Adrenal gland (tissue), 12 donors: ENCODE data around the gene DUSP16. TPM values are rescaled to one million over a fixed set of nuclear protein-coding genes. Genes with fewer than 3 reads are reported as not detected.

Experiments used
- DNase-seq, 7 donors: peaks; one replicate each; pipeline ENCODE4 v3.0.0-alpha.2; 2019 to 2020
- H3K27ac ChIP-seq, 5 donors: fragments of 200-600 bp; sonication (generic) in 4 of 5; 1 replicate in 3 of 5; 2 replicates in 2 of 5; pipeline versions ENCODE4 v1.5.1 to v1.8.0; 2016 to 2020; ENCODE audit warnings: mild to moderate bottlenecking in 1 of 5
- H3K27me3 ChIP-seq: fragments of 200-600 bp; 2 replicates; pipeline ENCODE4 v1.8.0; 2021
- H3K36me3 ChIP-seq, 2 donors: fragments of 200-600 bp; replicated peaks in 1 of 2; 1 replicate in 1 of 2; 2 replicates in 1 of 2; pipeline versions ENCODE4 v1.5.1 to v1.8.0; 2018 to 2022
- H3K4me1 ChIP-seq, 2 donors: fragments of 200-600 bp; replicated peaks in 1 of 2; 1 replicate in 1 of 2; 2 replicates in 1 of 2; pipeline versions ENCODE4 v1.5.1 to v1.8.0; 2018 to 2021
- H3K4me3 ChIP-seq, 4 donors: fragments of 200-600 bp; sonication (generic) in 3 of 4; one replicate each; pipeline ENCODE4 v1.5.1; 2016 to 2018
- H3K9me3 ChIP-seq, 3 donors: fragments of 200-600 bp; sonication (generic) in 1 of 3; replicated peaks in 1 of 3; 1 replicate in 2 of 3; 2 replicates in 1 of 3; pipeline versions ENCODE4 v1.5.1 to v1.8.0; 2016 to 2021
- CTCF ChIP-seq, 6 experiments: fragments of 450-650 bp in 4 of 6; fragments of 200-600 bp in 2 of 6; sonication (generic) in 1 of 6; IDR thresholded peaks; 1 replicate in 5 of 6; 2 replicates in 1 of 6; pipeline versions ENCODE4 v1.5.1 to v1.8.0; 2016 to 2021; ENCODE audit warnings: antibody characterized with exemption in 6 of 6, mild to moderate bottlenecking in 2 of 6, moderate library complexity in 1 of 6
- POLR2A ChIP-seq, 2 donors: fragments of 450-650 bp; IDR thresholded peaks; one replicate each; pipeline ENCODE4 v1.6.1; 2017; ENCODE audit warnings: antibody characterized with exemption in 2 of 2, mild to moderate bottlenecking in 2 of 2, moderate library complexity in 1 of 2
- WGBS, 4 donors: extraction: QIAGEN DNeasy Blood & Tissue Kit in 2 of 4; methylation state at CpG; one replicate each; pipeline versions ENCODE4 v1.1.5 to v1.1.7; 2013 to 2017; 5-methylcytosine and 5-hydroxymethylcytosine counted together
- intact Hi-C, 2 donors: fragments of 100-400 bp; cut with DNase I; formaldehyde crosslinking; loops; one replicate each; pipeline versions ENCODE4 v1.14.1 to v1.15.0; 2022 to 2023
- polyA plus RNA-seq, 3 donors: library from polyadenylated mRNA; stranded (reverse); fragments of 200-250 nt in 2 of 3; fragments of 350-450 nt in 1 of 3; fragmentation: Illumina TruSeq in 1 of 3; extraction: RNeasy Lipid Tissue Mini Kit (QIAGEN cat#74804) in 1 of 3; gene quantifications; one replicate each; pipeline ENCODE4 v1.2.3, GENCODE V29; 2013 to 2014
- total RNA-seq, 9 donors: library from RNA; depleted of rRNA in 4 of 9; stranded (reverse); fragments of >200 nt in 4 of 9; fragments of 120-200 nt in 1 of 9; fragmentation: NEBNext Ultra II Directional in 1 of 9; extraction: Animal tissue kit (Norgen Biotek cat#: 25700) in 1 of 9; gene quantifications; one replicate each; pipeline versions ENCODE4 v1.1.0 to v1.2.4, GENCODE V29; 2013 to 2023
- donor health status: healthy with polysubstance abuse.
- donor health status: Bipolar disorder and iron deficiency.
- donor health status: DM: yes; HTN: yes; CAD: no.
- donor health status: DM: no; HTN: no; CAD: no.
- donor health status: DM: no; HTN: no; CAD: no.
- donor health status: DM: yes; HTN: yes; CAD: no.

Gene DUSP16
- total and polyA plus RNA-seq, 12 donors, result 24.5 to 374 (median 109) TPM

DNA sequence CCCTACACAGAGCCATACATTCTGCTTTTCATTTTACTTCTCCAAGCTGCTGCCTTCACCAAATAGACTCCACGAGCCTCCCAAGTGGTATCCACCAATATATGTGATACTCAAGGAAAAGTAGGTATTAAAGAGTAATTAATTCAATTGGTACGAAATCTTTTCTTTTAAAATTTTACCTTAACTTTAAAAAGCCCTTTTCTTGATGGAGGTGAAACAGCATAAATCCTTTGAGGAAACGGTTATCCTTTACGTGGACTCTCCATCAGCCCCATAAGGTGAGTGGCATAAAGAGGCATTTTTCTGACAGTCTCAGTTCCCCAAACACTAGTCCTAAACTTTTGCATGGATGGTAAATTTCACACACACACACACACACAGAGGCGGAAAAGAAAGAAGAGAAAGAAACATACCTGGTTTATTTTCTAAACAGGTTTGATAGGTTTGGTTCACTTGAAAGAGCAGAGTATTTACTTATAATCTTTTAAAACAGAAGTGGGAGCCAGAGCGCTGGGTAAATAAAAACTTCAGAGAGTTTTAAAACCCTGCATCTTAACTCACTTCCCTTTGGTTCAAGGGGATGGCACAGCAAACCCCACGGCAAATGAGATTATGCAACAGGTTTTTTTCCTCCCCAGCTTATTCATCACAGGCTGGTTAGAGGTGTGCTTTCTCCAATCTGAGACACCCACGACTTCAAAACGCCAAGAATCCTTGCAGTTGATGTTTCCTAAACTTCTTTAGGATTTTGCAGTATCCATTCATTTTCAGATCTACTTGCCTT is 1.9 kb downstream of the DUSP16 start:
- Histone ChIP-seq H3K27ac (peak overlapping the region; percentile 98 to 100 (median 99)), H3K36me3 (no peaks in the 10 kb centered on the region), H3K27me3 (no peaks in the 10 kb centered on the region), H3K4me1 (peaks cover 15 to 31% of the 10 kb centered on the region in 2 donors), H3K9me3 (no peaks in the 10 kb centered on the region), H3K4me3 (peak overlapping the region; percentile 49 to 99 (median 70))
- WGBS, 4 donors, result 6 to 13% (median 11%) methylated on average over 9 of the region's 9 CpGs
- DNase-seq, result peak; percentile 53 to 76 (median 67)
- intact Hi-C loops, result loop anchor here (5.0 to 10.0 kb wide), 3 partner anchors 137 to 186 kb away; partner anchors contain the start of gene GPR19 (in 1 of the 2)
- TF ChIP-seq POLR2A (IDR thresholded peaks at IDR 0.05), result peak; percentile 19 to 63
- TF ChIP-seq CTCF (IDR thresholded peaks at IDR 0.05), result no peak

DNA sequence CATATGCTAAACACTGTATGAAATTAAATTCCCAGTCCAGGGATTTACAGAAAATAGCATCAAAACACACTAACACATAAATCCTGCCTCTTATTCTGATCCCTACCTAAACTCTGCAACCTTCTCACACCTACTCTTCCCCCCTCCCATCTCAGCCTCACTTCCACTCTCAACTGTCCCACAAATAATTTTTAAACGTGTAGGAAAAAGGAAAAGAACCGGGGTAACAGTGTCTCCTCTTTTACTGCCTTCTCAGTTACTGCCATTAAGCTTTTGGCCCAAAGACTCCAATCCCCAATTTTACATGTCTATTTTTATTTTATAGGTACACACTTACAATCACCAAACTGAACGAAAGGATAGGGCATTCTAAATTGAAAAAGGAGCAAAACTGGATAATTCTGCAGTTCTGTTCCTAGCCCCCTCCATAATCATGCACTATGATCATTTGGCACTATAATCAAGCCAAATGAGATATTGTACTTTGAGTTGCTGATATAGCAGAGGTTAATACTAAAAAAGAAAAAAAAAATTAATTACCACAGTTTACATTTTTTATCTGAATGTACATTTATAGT is 2.9 kb downstream of the DUSP16 start:
- intact Hi-C loops, result loop anchor here (5.0 to 10.0 kb wide), 3 partner anchors 137 to 185 kb away; partner anchors contain the start of gene GPR19 (in 1 of the 2)
- 25 to 38% (median 32%) methylated on average over 3 of the region's 3 CpGs for WGBS, 4 donors

GRCh38 chr12:12558291-12558690 is 4.4 kb downstream of the DUSP16 start:
- 55 to 71% (median 65%) methylated on average over 4 of the region's 4 CpGs for WGBS, 4 donors
- H3K27ac ChIP-seq, result peak overlapping the region in 4 of 5 donors; percentile 31 to 100 (median 70)
- H3K9me3 ChIP-seq, result no peaks in the 10 kb centered on the region
- peak in 5 of 7 donors; percentile 36 to 80 (median 52) for DNase-seq
- H3K27me3 ChIP-seq, result no peaks in the 10 kb centered on the region
- H3K4me3 ChIP-seq, result peak overlapping the region in 1 of 4 donors; percentile 99
- intact Hi-C loops, result no loop called here
- TF ChIP-seq POLR2A (IDR thresholded peaks at IDR 0.05), result no peak
- no peak for TF ChIP-seq CTCF (IDR thresholded peaks at IDR 0.05)
- H3K4me1 ChIP-seq, result peaks cover 11 to 31% of the 10 kb centered on the region in 2 donors
- no peaks in the 10 kb centered on the region for H3K36me3 ChIP-seq

More for the DNA sequence above, 2.9 kb downstream of the DUSP16 start:
- peak in 1 of 7 donors; percentile 28 for DNase-seq
- no peaks in the 10 kb centered on the region for H3K36me3 ChIP-seq
- peak overlapping the region; percentile 73 to 100 (median 98) for H3K27ac ChIP-seq
- peak overlapping the region in 3 of 4 donors; percentile 30 to 99 (median 64) for H3K4me3 ChIP-seq
- no peak for TF ChIP-seq CTCF (IDR thresholded peaks at IDR 0.05)
- no peak for TF ChIP-seq POLR2A (IDR thresholded peaks at IDR 0.05)
- H3K27me3 ChIP-seq, result no peaks in the 10 kb centered on the region
- H3K9me3 ChIP-seq, result no peaks in the 10 kb centered on the region
- peaks cover 15 to 37% of the 10 kb centered on the region in 2 donors for H3K4me1 ChIP-seq

- H3K4me1 ChIP-seq, result peaks cover 7 to 26% of the 10 kb centered on the region in 2 donors
Observed at GRCh38 chr12:12557733-12558132, 4.9 kb downstream of the DUSP16 start.

More at GRCh38 chr12:12557733-12558132, 4.9 kb downstream of the DUSP16 start:
- TF ChIP-seq POLR2A (IDR thresholded peaks at IDR 0.05) (no peak), CTCF (IDR thresholded peaks at IDR 0.05) (no peak)
- intact Hi-C loops, result no loop called here
- peak overlapping the region in 1 of 4 donors; percentile 99 for H3K4me3 ChIP-seq
- DNase-seq, result no peak
- H3K36me3 ChIP-seq, result no peaks in the 10 kb centered on the region
- no peaks in the 10 kb centered on the region for H3K27me3 ChIP-seq
- H3K27ac ChIP-seq, result peak overlapping the region in 3 of 5 donors; percentile 31 to 100 (median 99)
- 91 to 96% (median 91%) methylated on average over 3 of the region's 3 CpGs for WGBS, 4 donors
- H3K9me3 ChIP-seq, result no peaks in the 10 kb centered on the region
